ENCODE measurements around the gene LRRFIP1. TPM values are rescaled to one million over a fixed set of nuclear protein-coding genes. Genes with fewer than 3 reads are reported as not detected.

The LRRFIP1 gene
- total and polyA plus RNA-seq, 2 of the 13 experiments (the other 11 are each of a cell fraction or from before 2014, with no cell fraction given): 15.9 to 40.5 TPM

DNA sequence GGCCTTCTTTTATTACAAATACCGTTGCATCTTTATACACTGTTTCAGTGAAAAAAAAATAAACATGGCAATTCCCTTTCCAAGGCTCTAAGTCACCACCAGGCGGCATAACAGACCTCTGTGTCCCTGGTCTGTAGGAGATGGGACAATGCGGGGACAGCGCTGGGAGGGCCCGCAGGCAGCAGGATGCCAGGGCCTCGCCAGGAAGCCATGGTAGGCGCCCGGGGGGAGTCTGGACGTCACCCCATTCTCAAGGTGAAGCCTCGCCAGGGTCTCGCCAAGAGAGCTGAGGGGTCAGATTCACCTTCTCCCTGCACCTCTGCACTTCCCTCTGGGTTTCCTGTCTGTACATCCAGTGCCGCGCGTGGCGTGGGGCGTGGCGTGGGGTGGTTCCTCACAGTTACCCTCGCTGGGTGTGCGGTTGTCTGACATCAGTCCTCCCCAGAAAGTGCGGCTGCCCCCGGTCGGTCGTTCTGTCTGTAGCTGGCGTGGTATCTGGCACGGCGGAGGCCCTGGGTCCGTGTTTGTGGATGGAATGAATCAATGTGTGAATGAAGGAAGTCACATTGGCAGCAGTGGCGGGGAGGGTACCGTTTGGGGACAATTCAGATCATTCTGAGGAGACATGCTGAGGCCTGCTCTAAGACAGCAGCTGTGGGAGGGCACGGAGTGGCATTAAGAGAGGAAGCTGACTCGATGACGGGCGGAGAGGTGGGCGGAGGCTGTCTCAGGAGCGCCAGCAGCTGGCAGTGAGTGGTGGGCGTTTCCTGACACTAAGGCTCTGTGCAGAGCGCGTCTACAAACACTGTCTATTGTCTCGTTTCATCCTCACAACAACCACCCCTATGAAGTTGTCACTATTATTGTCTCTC, 46.0 kb downstream of the LRRFIP1 start (continued):
- TF ChIP-seq BCLAF1 (IDR thresholded peaks at IDR 0.05): no peak
- TF ChIP-seq SMARCE1 (IDR thresholded peaks at IDR 0.05; ENCODE audit: borderline replicate concordance): no peak
- no peak for TF ChIP-seq ZNF446 (CRISPR knock-in tag; IDR thresholded peaks at IDR 0.05)
- no peak for TF ChIP-seq BRCA1 (CRISPR knock-in tag; IDR thresholded peaks at IDR 0.05)
- peak; percentile 66 for TF ChIP-seq XRCC5 (optimal IDR thresholded peaks at IDR 0.05; ENCODE audit: low read length)
- TF ChIP-seq HOXA5 (CRISPR knock-in tag; IDR thresholded peaks at IDR 0.05): no peak
- TF ChIP-seq ZNF574 (CRISPR knock-in tag; IDR thresholded peaks at IDR 0.05): no peak; the same call in 1 of the 2 replicates
- no peak for TF ChIP-seq KLF15 (CRISPR knock-in tag; IDR thresholded peaks at IDR 0.05; ENCODE audit: borderline replicate concordance)
- TF ChIP-seq FIP1L1 (IDR thresholded peaks at IDR 0.05; ENCODE audit: borderline replicate concordance, insufficient read depth, low read depth, low read length): no peak
- TF ChIP-seq MAZ (IDR thresholded peaks at IDR 0.05; ENCODE audit: borderline replicate concordance, low read depth, low read length): no peak
- no peak for TF ChIP-seq MAZ (CRISPR knock-in tag; IDR thresholded peaks at IDR 0.05; ENCODE audit: low read depth)
- no peak for TF ChIP-seq ZNF589 (CRISPR knock-in tag; conservative IDR thresholded peaks at IDR 0.05)
- TF ChIP-seq ZNF337 (CRISPR knock-in tag; IDR thresholded peaks at IDR 0.05; ENCODE audit: borderline replicate concordance, low read depth): peak; percentile 54; the same call in 1 of the 2 replicates
- TF ChIP-seq ZNF260 (CRISPR knock-in tag; IDR thresholded peaks at IDR 0.05; ENCODE audit: borderline replicate concordance, low read depth): no peak
- TF ChIP-seq, protein P1, sequence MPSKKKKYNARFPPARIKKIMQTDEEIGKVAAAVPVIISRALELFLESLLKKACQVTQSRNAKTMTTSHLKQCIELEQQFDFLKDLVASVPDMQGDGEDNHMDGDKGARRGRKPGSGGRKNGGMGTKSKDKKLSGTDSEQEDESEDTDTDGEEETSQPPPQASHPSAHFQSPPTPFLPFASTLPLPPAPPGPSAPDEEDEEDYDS (CRISPR knock-in tag; IDR thresholded peaks at IDR 0.05): no peak
- no peak for TF ChIP-seq ZMYM4 (CRISPR knock-in tag; IDR thresholded peaks at IDR 0.05)
- no peak for TF ChIP-seq ZNF772 (CRISPR knock-in tag; IDR thresholded peaks at IDR 0.05)
- TF ChIP-seq NAIF1 (CRISPR knock-in tag; IDR thresholded peaks at IDR 0.05; ENCODE audit: borderline replicate concordance): no peak
- no peak for TF ChIP-seq ZNF770 (CRISPR knock-in tag; IDR thresholded peaks at IDR 0.05)
- peak; percentile 5; the same call in 1 of the 2 replicates for TF ChIP-seq CC2D1A (CRISPR knock-in tag; IDR thresholded peaks at IDR 0.05)

Data from HepG2 (cell line).